Measurements from ENCODE around the gene PFN3.

Gene PFN3

DNA sequence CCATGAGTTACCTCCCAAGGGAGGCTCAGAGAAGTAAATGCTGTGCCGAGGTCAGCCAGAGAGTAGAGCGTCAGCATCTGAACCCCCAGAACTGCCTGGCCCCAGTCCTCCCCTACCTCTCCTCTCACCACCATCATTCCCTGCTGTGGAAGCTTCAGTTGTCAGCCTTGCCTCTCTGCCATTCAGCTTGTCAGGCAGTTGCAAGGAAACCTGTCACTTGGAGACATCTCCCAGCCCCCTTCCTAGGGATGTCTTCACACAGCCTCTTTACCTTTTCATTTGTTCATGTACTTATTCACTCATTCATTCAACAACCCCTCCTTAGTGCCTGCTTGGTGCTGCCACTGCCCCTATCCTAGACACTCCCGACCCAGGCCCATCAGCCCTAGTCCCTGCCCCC is 40.6 kb downstream of the PFN3 start:
- DNase-seq (ENCODE audit: low spot score), result no peak

DNA sequence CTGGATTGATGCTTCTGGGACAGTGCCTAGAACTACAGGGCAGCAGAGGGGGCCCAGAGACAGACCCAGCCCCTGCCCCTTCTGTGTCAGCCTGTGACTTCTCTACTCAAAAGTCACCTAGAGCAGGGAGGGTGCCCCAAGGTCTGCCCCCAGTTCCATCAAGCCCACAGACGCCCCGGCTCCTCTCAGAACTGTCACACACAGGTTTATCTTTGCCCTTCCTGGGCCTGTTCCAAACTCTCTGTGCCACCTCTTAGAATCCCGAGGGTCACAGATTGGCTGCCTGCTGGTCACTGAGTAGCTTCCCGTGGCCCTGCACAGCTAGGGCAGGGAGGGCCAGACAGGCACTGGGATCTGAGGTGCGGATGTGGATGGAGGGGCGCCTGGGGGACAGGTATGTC is 41.0 kb downstream of the PFN3 start:
- DNase-seq (ENCODE audit: low spot score), result no peak

- DNase-seq (ENCODE audit: low spot score), result no peak
Observed at GRCh38 chr5:177358370-177358819, 42.1 kb downstream of the PFN3 start.

DNA sequence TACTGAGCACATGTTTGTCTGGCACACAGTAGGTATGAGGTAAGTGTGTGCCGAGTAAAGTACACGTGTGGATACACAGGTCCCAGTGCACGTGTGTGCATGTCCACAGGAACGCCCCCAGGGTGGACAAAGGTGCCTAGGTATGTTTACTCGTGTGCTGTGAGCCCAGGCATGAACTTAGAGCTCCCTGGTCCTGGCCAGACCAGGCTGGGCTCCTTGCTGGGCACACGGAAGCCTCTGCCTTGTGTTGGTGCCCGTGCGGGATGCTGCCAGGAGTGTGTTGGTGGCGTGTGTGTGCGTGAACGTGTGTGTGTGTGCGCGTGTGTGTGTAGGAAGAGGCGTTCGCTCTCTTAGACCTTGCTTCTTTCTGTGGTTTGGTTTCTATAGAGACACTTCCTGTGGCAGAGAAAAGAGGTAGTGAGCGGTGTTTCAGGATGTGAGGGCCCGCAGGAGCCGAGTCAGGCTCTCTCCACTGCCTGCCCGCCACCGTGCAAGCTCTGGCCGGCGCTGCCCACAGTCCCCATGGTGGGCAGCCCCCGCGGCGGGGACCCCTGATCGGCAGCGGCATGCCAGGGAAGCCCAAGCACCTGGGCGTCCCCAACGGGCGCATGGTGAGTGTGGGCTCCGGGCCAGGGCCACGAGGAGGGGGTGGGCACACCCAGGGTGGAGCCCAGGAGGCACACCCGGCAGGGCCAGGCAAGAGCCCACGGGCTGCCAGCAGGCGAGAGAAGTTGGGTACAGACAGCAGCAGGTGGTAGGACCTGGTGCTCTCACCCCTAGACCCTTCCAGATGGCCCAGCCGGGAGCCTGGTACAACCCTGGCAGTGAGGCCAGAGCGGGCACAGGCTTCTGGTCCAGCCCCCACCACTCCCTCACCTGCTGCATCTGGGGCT is 42.8 kb downstream of the PFN3 start, which contains the start of gene RGS14:
TSS of gene RGS14 (plus strand) at position 466 of the 893 bp plus-strand sequence. CDS start at position 567, 101 bp downstream.
- DNase-seq (ENCODE audit: low spot score), result peak; percentile 77

GRCh38 chr5:177357146-177357458 is 43.4 kb downstream of the PFN3 start:
- no peak for DNase-seq (ENCODE audit: low spot score)

GRCh38 chr5:177356746-177357145 is 43.7 kb downstream of the PFN3 start:
- no peak for DNase-seq (ENCODE audit: low spot score)

GRCh38 chr5:177355868-177356168 is 44.6 kb downstream of the PFN3 start:
- no peak for DNase-seq (ENCODE audit: low spot score)

GRCh38 chr5:177355162-177355867 is 45.1 kb downstream of the PFN3 start:
- DNase-seq (ENCODE audit: low spot score), result no peak

DNA sequence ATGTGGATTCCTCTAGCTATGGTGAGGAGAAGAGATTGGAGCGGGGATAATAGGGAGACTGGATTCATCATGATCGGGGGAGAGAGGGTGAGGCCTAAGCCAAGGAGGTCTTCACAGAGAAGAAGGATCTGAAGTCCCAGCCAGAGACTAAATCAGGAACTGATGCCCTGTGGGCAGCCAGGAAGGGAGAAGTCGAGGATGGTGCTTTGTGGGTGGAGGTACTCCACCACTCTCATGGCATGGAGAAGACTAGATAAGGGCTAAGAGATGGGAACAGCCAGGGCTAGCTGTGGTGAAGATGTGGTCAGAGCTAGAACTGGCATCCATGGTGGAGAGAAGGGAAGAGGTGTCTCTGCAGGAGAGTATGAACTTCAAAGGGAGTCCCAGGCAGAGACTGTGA is 45.8 kb downstream of the PFN3 start:
- DNase-seq (ENCODE audit: low spot score), result no peak

- DNase-seq (ENCODE audit: low spot score), result no peak
Observed at GRCh38 chr5:177354256-177354655, 46.2 kb downstream of the PFN3 start.

DNA sequence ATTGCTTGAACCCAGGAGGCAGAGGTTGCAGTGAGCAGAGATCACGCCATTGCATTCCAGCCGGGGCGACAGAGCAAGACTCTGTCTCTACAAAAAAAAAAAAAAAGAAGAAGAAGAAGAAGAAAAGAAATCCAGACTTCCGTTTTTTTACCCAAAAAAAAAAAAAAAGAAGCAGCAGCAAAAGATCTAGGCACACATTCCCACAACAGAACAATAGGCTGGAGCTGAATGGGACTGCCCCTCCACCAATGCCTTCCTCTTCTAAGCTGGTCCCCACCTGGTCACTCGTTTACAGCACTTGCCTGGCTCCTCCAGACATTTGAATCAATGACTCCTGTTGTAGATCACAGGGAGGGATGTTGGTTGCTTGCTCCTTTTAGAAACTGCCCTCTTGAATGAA is 47.4 kb downstream of the PFN3 start:
- DNase-seq (ENCODE audit: low spot score), result no peak

- peak; percentile 99 for DNase-seq (ENCODE audit: low spot score)
Observed at GRCh38 chr5:177351392-177352329, 48.8 kb downstream of the PFN3 start, which contains the start of gene LMAN2. Gene LMAN2, minus strand, starts transcription at chr5:177351668. Its CDS starts 21 bp downstream, at chr5:177351647.

DNA sequence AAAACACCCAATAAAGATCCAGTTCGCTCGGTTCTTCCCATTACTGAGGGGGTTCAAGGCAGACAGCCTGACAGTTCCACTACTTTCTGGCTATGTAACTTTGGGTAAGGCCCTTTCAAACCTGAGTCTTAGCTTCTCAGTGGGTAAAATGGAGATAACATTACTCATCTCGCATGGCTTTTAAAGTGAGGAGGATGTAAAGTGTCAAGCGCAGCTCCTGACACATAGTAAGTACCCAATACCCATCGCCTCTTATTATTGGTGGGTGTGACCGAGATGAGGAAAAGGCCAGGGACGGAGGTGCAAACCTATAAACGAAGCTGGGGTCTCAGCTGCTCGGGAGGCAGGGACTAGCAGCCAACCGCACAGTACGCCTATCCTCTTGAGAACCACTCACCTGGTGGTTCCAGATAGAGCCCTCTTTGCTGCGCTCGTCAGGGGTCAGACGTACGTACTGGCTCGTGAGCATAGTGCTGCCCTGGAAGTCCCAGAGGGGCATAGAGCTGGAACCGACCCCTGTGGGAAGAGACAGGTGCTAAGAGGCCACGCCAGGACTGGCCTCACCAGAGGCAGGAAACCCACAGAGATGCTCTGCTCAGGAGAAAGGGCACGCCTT is 49.6 kb downstream of the PFN3 start:
- DNase-seq (ENCODE audit: low spot score), result no peak

All from hepatic stellate cell (primary cell).